Measurements from ENCODE around the gene SCRN3. TPM values are rescaled to one million over a fixed set of nuclear protein-coding genes. Genes with fewer than 3 reads are reported as not detected.
A peak's percentile ranks its signal among the peaks of the same experiment; 100 is the strongest.

SCRN3 gene
- total and polyA plus RNA-seq, 3 donors from 2014 or later, result 18.3 to 29.1 (median 20.2) TPM

GRCh38 chr2:174450021-174450816, 54.7 kb downstream of the SCRN3 start:
- DNase-seq, result no peak
- WGBS, 2 donors, result 86 to 93% methylated on average over 4 of the region's 4 CpGs
- no peaks in the 10 kb centered on the region for H3K36me3 ChIP-seq (ENCODE audit: low read depth, missing control alignments)
- H3K27ac ChIP-seq, result no peak overlapping the region
- no peaks in the 10 kb centered on the region for H3K27me3 ChIP-seq
- intact Hi-C loops (cut with DNase I; ENCODE audit: low total_unique reads), result no loop called here
- TF ChIP-seq POLR2A (IDR thresholded peaks at IDR 0.05), result no peak
- TF ChIP-seq, protein P1, sequence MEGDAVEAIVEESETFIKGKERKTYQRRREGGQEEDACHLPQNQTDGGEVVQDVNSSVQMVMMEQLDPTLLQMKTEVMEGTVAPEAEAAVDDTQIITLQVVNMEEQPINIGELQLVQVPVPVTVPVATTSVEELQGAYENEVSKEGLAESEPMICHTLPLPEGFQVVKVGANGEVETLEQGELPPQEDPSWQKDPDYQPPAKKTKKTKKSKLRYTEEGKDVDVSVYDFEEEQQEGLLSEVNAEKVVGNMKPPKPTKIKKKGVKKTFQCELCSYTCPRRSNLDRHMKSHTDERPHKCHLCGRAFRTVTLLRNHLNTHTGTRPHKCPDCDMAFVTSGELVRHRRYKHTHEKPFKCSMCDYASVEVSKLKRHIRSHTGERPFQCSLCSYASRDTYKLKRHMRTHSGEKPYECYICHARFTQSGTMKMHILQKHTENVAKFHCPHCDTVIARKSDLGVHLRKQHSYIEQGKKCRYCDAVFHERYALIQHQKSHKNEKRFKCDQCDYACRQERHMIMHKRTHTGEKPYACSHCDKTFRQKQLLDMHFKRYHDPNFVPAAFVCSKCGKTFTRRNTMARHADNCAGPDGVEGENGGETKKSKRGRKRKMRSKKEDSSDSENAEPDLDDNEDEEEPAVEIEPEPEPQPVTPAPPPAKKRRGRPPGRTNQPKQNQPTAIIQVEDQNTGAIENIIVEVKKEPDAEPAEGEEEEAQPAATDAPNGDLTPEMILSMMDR (IDR thresholded peaks at IDR 0.05), result no peak
- no peaks in the 10 kb centered on the region for H3K4me1 ChIP-seq
- H3K9me3 ChIP-seq, result no peaks in the 10 kb centered on the region
- no peak overlapping the region for H3K4me3 ChIP-seq

GRCh38 chr2:174454566-174454965, 59.0 kb downstream of the SCRN3 start:
- intact Hi-C loops (cut with DNase I; ENCODE audit: low total_unique reads), result no loop called here
- Histone ChIP-seq H3K4me1 (no peaks in the 10 kb centered on the region), H3K36me3 (ENCODE audit: low read depth, missing control alignments) (no peaks in the 10 kb centered on the region), H3K9me3 (no peaks in the 10 kb centered on the region), H3K27ac (no peak overlapping the region), H3K4me3 (no peak overlapping the region), H3K27me3 (no peaks in the 10 kb centered on the region)
- TF ChIP-seq, protein P1 (IDR thresholded peaks at IDR 0.05), result no peak
- TF ChIP-seq POLR2A (IDR thresholded peaks at IDR 0.05), result no peak
- no peak for DNase-seq
- WGBS, 2 donors, result 79 to 86% methylated on average over 2 of the region's 2 CpGs

GRCh38 chr2:174461221-174461620, 65.7 kb downstream of the SCRN3 start:
- intact Hi-C loops (cut with DNase I; ENCODE audit: low total_unique reads), result no loop called here
- TF ChIP-seq, protein P1 (IDR thresholded peaks at IDR 0.05), result no peak
- no peak for TF ChIP-seq POLR2A (IDR thresholded peaks at IDR 0.05)
- WGBS, 2 donors, result 77 to 85% methylated on average over 1 of the region's 1 CpG

GRCh38 chr2:174465327-174465726, 69.8 kb downstream of the SCRN3 start:
- H3K9me3 ChIP-seq, result no peaks in the 10 kb centered on the region
- DNase-seq, result peak; percentile 28
- intact Hi-C loops (cut with DNase I; ENCODE audit: low total_unique reads), result no loop called here
- TF ChIP-seq POLR2A (IDR thresholded peaks at IDR 0.05), result no peak
- TF ChIP-seq, protein P1 (IDR thresholded peaks at IDR 0.05), result no peak
- no peaks in the 10 kb centered on the region for H3K27me3 ChIP-seq
- H3K27ac ChIP-seq, result no peak overlapping the region
- H3K4me1 ChIP-seq, result no peaks in the 10 kb centered on the region
- 80 to 82% methylated on average over 4 of the region's 4 CpGs for WGBS, 2 donors
- H3K36me3 ChIP-seq (ENCODE audit: low read depth, missing control alignments), result no peaks in the 10 kb centered on the region
- no peak overlapping the region for H3K4me3 ChIP-seq

More at GRCh38 chr2:174461221-174461620, 65.7 kb downstream of the SCRN3 start:
- Histone ChIP-seq H3K27ac (no peak overlapping the region), H3K36me3 (ENCODE audit: low read depth, missing control alignments) (no peaks in the 10 kb centered on the region), H3K27me3 (no peaks in the 10 kb centered on the region), H3K4me3 (no peak overlapping the region), H3K9me3 (no peaks in the 10 kb centered on the region), H3K4me1 (no peaks in the 10 kb centered on the region)
- DNase-seq, result no peak

DNA sequence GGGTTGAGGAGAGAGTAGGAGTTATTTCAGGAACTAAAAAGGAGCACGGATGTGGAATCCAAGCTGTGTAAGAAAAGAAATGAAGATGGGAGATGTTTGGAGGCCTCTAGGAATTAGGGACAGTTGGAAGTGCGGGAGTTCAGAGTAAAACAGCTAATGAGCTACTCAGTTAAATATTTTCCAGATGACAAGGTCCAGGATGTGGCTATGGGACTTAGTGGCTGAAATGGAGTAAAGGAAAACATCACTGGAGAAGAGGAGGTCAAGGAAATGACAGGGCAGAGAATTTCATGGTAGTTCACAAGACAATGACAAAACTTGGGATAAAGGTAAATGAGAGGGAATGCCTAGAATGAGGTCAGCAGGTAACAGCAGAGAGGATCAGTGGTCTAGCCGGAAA, 78.3 kb downstream of the SCRN3 start:
- Histone ChIP-seq H3K9me3 (no peaks in the 10 kb centered on the region), H3K36me3 (ENCODE audit: low read depth, missing control alignments) (no peaks in the 10 kb centered on the region), H3K4me3 (no peak overlapping the region), H3K4me1 (no peaks in the 10 kb centered on the region), H3K27ac (no peak overlapping the region), H3K27me3 (no peaks in the 10 kb centered on the region)
- WGBS, 2 donors, result 72 to 74% methylated on average over 3 of the region's 3 CpGs
- DNase-seq, result no peak
- TF ChIP-seq, protein P1 (IDR thresholded peaks at IDR 0.05), result no peak
- TF ChIP-seq POLR2A (IDR thresholded peaks at IDR 0.05), result no peak
- intact Hi-C loops (cut with DNase I; ENCODE audit: low total_unique reads), result no loop called here
